SK-N-SH treated with all-trans-retinoic acid at 6 μM for 48 hours (cell line): Measurements from ENCODE around the gene USP28.

Source experiments
- ARNTL ChIP-seq: fragments of 450-650 bp; formaldehyde crosslinking; IDR thresholded peaks from 2 replicates; pipeline ENCODE4 v1.5.0; 2020; ENCODE audit warnings: low read depth, mild to moderate bottlenecking, moderate library complexity, borderline replicate concordance
- BACH2 ChIP-seq: fragments of 250-450 bp; sonication (Bioruptor Pico); IDR thresholded peaks from 2 replicates; pipeline ENCODE4 v1.9.0; 2021; ENCODE audit warnings: mild to moderate bottlenecking, borderline replicate concordance
- CREB5 ChIP-seq: fragments of 250-450 bp; sonication (Bioruptor Pico); IDR thresholded peaks from 2 replicates; pipeline ENCODE4 v1.5.1; 2020; ENCODE audit warnings: low read depth, mild to moderate bottlenecking, moderate library complexity
- OSR1 ChIP-seq: fragments of 250-450 bp; sonication (Bioruptor Pico); IDR thresholded peaks from 2 replicates; pipeline ENCODE4 v1.8.0; 2022; ENCODE audit warnings: moderate library complexity, mild to moderate bottlenecking, inconsistent platforms
- PATZ1 ChIP-seq: fragments of 250-450 bp; sonication (Bioruptor Pico); IDR thresholded peaks from 2 replicates; pipeline ENCODE4 v1.8.0; 2020; ENCODE audit warnings: mild to moderate bottlenecking, moderate library complexity, borderline replicate concordance
- TCF4 ChIP-seq: fragments of 250-450 bp; sonication (Bioruptor Pico); IDR thresholded peaks from 2 replicates; pipeline ENCODE4 v1.8.0; 2021; ENCODE audit warnings: mild to moderate bottlenecking, moderate library complexity, borderline replicate concordance
- TOX ChIP-seq: fragments of 250-450 bp; sonication (Bioruptor Pico); IDR thresholded peaks from 2 replicates; pipeline ENCODE4 v1.8.0; 2021; ENCODE audit warnings: mild to moderate bottlenecking, moderate library complexity, borderline replicate concordance
- ZFP3 ChIP-seq: fragments of 250-450 bp; sonication (Bioruptor Pico); IDR thresholded peaks from 2 replicates; pipeline ENCODE4 v1.5.0; 2020; ENCODE audit warnings: mild to moderate bottlenecking, moderate library complexity
- ZFP30 ChIP-seq: fragments of 450-650 bp; formaldehyde crosslinking; IDR thresholded peaks from 2 replicates; pipeline ENCODE4 v1.5.0; 2022; ENCODE audit warnings: mild to moderate bottlenecking, moderate library complexity
- ZNF70 ChIP-seq: fragments of 450-650 bp; formaldehyde crosslinking; IDR thresholded peaks from 2 replicates; pipeline ENCODE4 v1.5.0; 2020; ENCODE audit warnings: mild to moderate bottlenecking, moderate library complexity
- ZNF8 ChIP-seq: fragments of 450-650 bp; formaldehyde crosslinking; IDR thresholded peaks from 2 replicates; pipeline ENCODE4 v1.5.0; 2020; ENCODE audit warnings: mild to moderate bottlenecking, moderate library complexity

GRCh38 chr11:113847580-113847979 is 27.8 kb downstream of the USP28 start:
- TF ChIP-seq ZNF70 (CRISPR knock-in tag) (no peak), PATZ1 (CRISPR knock-in tag) (no peak), TCF4 (CRISPR knock-in tag) (no peak), ZFP3 (CRISPR knock-in tag) (no peak), ZFP30 (CRISPR knock-in tag) (no peak), CREB5 (CRISPR knock-in tag) (no peak), ARNTL (CRISPR knock-in tag) (no peak), OSR1 (CRISPR knock-in tag) (no peak), BACH2 (no peak), TOX (CRISPR knock-in tag) (no peak), ZNF8 (no peak)
